K562 (cell line): ENCODE data around the gene EML2. TPM values are rescaled to one million over a fixed set of nuclear protein-coding genes. Genes with fewer than 3 reads are reported as not detected.

Experiments
- RCOR1 ChIP-seq, 2 experiments: IDR thresholded peaks; 2 replicates each; pipeline ENCODE4 v1.6.1; 2012; ENCODE audit warnings: low read depth in 2 of 2, low read length in 2 of 2, borderline replicate concordance in 1 of 2, improper control_type of control experiment in 1 of 2
- RFX1 ChIP-seq: fragments of 450-650 bp; IDR thresholded peaks from 2 replicates; pipeline ENCODE4 v1.6.1; 2016; ENCODE audit warnings: mild to moderate bottlenecking, moderate library complexity
- SRSF9 ChIP-seq: fragments of 200-400 bp; formaldehyde crosslinking; IDR thresholded peaks from 2 replicates; pipeline ENCODE4 v1.6.1; 2017; ENCODE audit warnings: low read depth, low read length, borderline replicate concordance
- YY1 ChIP-seq, 3 experiments: IDR thresholded peaks; 2 replicates each; pipeline ENCODE4 v1.6.1; 2011; ENCODE audit warnings: low read length in 2 of 3, mild to moderate bottlenecking in 2 of 3, moderate library complexity in 2 of 3, borderline replicate concordance in 1 of 3, control low read depth in 1 of 3, low read depth in 1 of 3; ENCODE audit not compliant: insufficient read depth in 3 of 3, insufficient replicate concordance in 2 of 3, control insufficient read depth in 1 of 3, insufficient read length in 1 of 3; ENCODE audit errors: extremely low read depth in 1 of 3
- ZHX1 ChIP-seq: fragments of 150-350 bp; conservative IDR thresholded peaks from 2 replicates; pipeline ENCODE4 v1.6.1; 2014; ENCODE audit warnings: low read length
- ZNF609 ChIP-seq: sonication (generic); formaldehyde crosslinking; IDR thresholded peaks from 2 replicates; pipeline ENCODE4 v1.8.1; 2023; ENCODE audit warnings: missing genetic modification reagents, mild to moderate bottlenecking, borderline replicate concordance
- ZSCAN29 ChIP-seq: fragments of 450-650 bp; IDR thresholded peaks from 2 replicates; pipeline ENCODE4 v1.6.1; 2017
- polyA plus RNA-seq, 8 experiments: library from polyadenylated mRNA; depleted of rRNA in 4 of 8; stranded (reverse) in 5 of 8; unstranded in 3 of 8; fragments of >200 nt; fragmentation: Nextera tagmentation in 2 of 8; fragmentation: Illumina TruSeq in 1 of 8; extraction: Ambion mirVana in 2 of 8; extraction: Trizol in 1 of 8; gene quantifications; 2 replicates each; pipeline versions ENCODE4 v1.2.1 to v1.2.3, GENCODE V29; 2011 to 2014; ENCODE audit warnings: inconsistent platforms in 1 of 8, missing spikeins in 1 of 8
- total RNA-seq, 7 experiments: library from RNA; depleted of rRNA in 6 of 7; stranded (reverse); fragments of >200 nt in 6 of 7; fragmentation: Illumina TruSeq in 2 of 7; extraction: Trizol in 2 of 7; gene quantifications; 2 replicates each; pipeline versions ENCODE4 v1.2.1 to v1.2.3, GENCODE V29; 2011 to 2021; ENCODE audit warnings: low replicate concordance in 1 of 7
- TF ChIP-seq, protein P1 (sequence below): fragments of 450-650 bp; IDR thresholded peaks from 2 replicates; pipeline ENCODE4 v1.6.1; 2017; ENCODE audit warnings: antibody characterized with exemption, mild to moderate bottlenecking
- TF ChIP-seq, protein P2 (sequence below): sonication (generic); formaldehyde crosslinking; IDR thresholded peaks from 2 replicates; pipeline ENCODE4 v1.8.1; 2023; ENCODE audit warnings: mild to moderate bottlenecking, missing genetic modification reagents
- TF ChIP-seq, protein P3 (sequence below), 2 experiments: fragments of 200-800 bp in 1 of 2; sonication (Bioruptor generic) in 1 of 2; sonication (generic) in 1 of 2; formaldehyde crosslinking in 1 of 2; IDR thresholded peaks in 1 of 2; conservative IDR thresholded peaks in 1 of 2; 2 replicates each; pipeline versions ENCODE4 v1.5.0 to v1.6.1; 2016 to 2020; ENCODE audit warnings: missing compliant biosample characterization in 1 of 2, missing genetic modification characterization in 1 of 2, missing genetic modification reagents in 1 of 2

EML2 gene
- total and polyA plus RNA-seq, 9 of the 15 experiments (the other 6 are each of a cell fraction or from before 2014, with no cell fraction given): 2.6 to 69.6 (median 24.8) TPM

- TF ChIP-seq, protein P1, sequence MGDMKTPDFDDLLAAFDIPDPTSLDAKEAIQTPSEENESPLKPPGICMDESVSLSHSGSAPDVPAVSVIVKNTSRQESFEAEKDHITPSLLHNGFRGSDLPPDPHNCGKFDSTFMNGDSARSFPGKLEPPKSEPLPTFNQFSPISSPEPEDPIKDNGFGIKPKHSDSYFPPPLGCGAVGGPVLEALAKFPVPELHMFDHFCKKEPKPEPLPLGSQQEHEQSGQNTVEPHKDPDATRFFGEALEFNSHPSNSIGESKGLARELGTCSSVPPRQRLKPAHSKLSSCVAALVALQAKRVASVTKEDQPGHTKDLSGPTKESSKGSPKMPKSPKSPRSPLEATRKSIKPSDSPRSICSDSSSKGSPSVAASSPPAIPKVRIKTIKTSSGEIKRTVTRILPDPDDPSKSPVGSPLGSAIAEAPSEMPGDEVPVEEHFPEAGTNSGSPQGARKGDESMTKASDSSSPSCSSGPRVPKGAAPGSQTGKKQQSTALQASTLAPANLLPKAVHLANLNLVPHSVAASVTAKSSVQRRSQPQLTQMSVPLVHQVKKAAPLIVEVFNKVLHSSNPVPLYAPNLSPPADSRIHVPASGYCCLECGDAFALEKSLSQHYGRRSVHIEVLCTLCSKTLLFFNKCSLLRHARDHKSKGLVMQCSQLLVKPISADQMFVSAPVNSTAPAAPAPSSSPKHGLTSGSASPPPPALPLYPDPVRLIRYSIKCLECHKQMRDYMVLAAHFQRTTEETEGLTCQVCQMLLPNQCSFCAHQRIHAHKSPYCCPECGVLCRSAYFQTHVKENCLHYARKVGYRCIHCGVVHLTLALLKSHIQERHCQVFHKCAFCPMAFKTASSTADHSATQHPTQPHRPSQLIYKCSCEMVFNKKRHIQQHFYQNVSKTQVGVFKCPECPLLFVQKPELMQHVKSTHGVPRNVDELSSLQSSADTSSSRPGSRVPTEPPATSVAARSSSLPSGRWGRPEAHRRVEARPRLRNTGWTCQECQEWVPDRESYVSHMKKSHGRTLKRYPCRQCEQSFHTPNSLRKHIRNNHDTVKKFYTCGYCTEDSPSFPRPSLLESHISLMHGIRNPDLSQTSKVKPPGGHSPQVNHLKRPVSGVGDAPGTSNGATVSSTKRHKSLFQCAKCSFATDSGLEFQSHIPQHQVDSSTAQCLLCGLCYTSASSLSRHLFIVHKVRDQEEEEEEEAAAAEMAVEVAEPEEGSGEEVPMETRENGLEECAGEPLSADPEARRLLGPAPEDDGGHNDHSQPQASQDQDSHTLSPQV: peak; percentile 20; the same call in 1 of the 2 replicates
- TF ChIP-seq, protein P2, sequence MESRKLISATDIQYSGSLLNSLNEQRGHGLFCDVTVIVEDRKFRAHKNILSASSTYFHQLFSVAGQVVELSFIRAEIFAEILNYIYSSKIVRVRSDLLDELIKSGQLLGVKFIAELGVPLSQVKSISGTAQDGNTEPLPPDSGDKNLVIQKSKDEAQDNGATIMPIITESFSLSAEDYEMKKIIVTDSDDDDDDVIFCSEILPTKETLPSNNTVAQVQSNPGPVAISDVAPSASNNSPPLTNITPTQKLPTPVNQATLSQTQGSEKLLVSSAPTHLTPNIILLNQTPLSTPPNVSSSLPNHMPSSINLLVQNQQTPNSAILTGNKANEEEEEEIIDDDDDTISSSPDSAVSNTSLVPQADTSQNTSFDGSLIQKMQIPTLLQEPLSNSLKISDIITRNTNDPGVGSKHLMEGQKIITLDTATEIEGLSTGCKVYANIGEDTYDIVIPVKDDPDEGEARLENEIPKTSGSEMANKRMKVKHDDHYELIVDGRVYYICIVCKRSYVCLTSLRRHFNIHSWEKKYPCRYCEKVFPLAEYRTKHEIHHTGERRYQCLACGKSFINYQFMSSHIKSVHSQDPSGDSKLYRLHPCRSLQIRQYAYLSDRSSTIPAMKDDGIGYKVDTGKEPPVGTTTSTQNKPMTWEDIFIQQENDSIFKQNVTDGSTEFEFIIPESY: no peak
- TF ChIP-seq SRSF9 (no peak), ZSCAN29 (no peak), ZNF609 (CRISPR knock-in tag) (no peak), ZHX1 (no peak), RFX1 (no peak), RCOR1 (IDR thresholded peaks at IDR 0.05; ENCODE audit: borderline replicate concordance in 1 of 2, low read depth in 2 of 2, low read length in 2 of 2) (peak in 1 of 2 experiments; percentile 74; a peak in 1 of 4 replicates), YY1 (IDR thresholded peaks at IDR 0.05; ENCODE audit: borderline replicate concordance in 1 of 3, control insufficient read depth in 1 of 3, extremely low read depth in 1 of 3, insufficient read depth in 3 of 3, insufficient read length in 1 of 3, insufficient replicate concordance in 2 of 3, low read depth in 1 of 3, low read length in 2 of 3) (no peak)
- TF ChIP-seq, protein P3, sequence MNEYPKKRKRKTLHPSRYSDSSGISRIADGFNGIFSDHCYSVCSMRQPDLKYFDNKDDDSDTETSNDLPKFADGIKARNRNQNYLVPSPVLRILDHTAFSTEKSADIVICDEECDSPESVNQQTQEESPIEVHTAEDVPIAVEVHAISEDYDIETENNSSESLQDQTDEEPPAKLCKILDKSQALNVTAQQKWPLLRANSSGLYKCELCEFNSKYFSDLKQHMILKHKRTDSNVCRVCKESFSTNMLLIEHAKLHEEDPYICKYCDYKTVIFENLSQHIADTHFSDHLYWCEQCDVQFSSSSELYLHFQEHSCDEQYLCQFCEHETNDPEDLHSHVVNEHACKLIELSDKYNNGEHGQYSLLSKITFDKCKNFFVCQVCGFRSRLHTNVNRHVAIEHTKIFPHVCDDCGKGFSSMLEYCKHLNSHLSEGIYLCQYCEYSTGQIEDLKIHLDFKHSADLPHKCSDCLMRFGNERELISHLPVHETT (CRISPR knock-in tag; conservative IDR thresholded peaks at IDR 0.05 in 1 of 2, IDR thresholded peaks at IDR 0.05 in 1 of 2): no peak
Measured at GRCh38 chr19:45585158-45585577, 54.0 kb downstream of the EML2 start (continued).
